CD14-positive monocyte (primary cell): ENCODE measurements around the gene TP53I13. TPM values are rescaled to one million over a fixed set of nuclear protein-coding genes. Genes with fewer than 3 reads are reported as not detected.

Source experiments
- DNase-seq, 3 donors: peaks; one replicate each; pipeline ENCODE4 v3.0.0-alpha.2; 2011 to 2022
- H2AFZ ChIP-seq: 2 replicates; pipeline ENCODE4 v1.6.0; 2012; ENCODE audit warnings: mild to moderate bottlenecking, low read depth, low read length, inconsistent platforms; ENCODE audit not compliant: insufficient read depth, poor library complexity, severe bottlenecking
- H3K27ac ChIP-seq, 2 donors: 1 replicate in 1 of 2; 2 replicates in 1 of 2; pipeline ENCODE4 v1.5.1; 2012 to 2013; ENCODE audit warnings: low read length in 2 of 2, control low read depth in 1 of 2, inconsistent platforms in 1 of 2, low read depth in 1 of 2, mild to moderate bottlenecking in 1 of 2
- H3K27me3 ChIP-seq, 2 donors: one replicate each; pipeline versions ENCODE4 v1.6.0 to v1.6.1; 2011 to 2013; ENCODE audit warnings: low read length in 2 of 2; ENCODE audit not compliant: control insufficient read depth in 2 of 2, insufficient read depth in 2 of 2
- H3K36me3 ChIP-seq, 2 donors: replicated peaks in 1 of 2; 1 replicate in 1 of 2; 2 replicates in 1 of 2; pipeline versions ENCODE4 v1.5.1 to v1.6.1; 2012 to 2013; ENCODE audit warnings: low read length in 2 of 2, control low read depth in 1 of 2, inconsistent platforms in 1 of 2, mild to moderate bottlenecking in 1 of 2; ENCODE audit not compliant: insufficient read depth in 2 of 2, control insufficient read depth in 1 of 2
- H3K4me1 ChIP-seq, 2 donors: 1 replicate in 1 of 2; 2 replicates in 1 of 2; pipeline versions ENCODE4 v1.5.1 to v1.6.1; 2012 to 2013; ENCODE audit warnings: low read length in 2 of 2, control low read depth in 1 of 2, inconsistent platforms in 1 of 2, mild to moderate bottlenecking in 1 of 2, moderate library complexity in 1 of 2; ENCODE audit not compliant: insufficient read depth in 2 of 2, control insufficient read depth in 1 of 2
- H3K4me2 ChIP-seq: replicated peaks from 2 replicates; pipeline ENCODE3; 2012; ENCODE audit warnings: low read length, moderate library complexity, mild to moderate bottlenecking; ENCODE audit not compliant: poor library complexity, severe bottlenecking; ENCODE audit errors: extremely low read depth
- H3K4me3 ChIP-seq, 3 experiments: fragments of 200-600 bp in 1 of 3; sonication (generic) in 1 of 3; replicated peaks in 1 of 3; 1 replicate in 2 of 3; 2 replicates in 1 of 3; pipeline ENCODE4 v1.5.1; 2011 to 2013; ENCODE audit warnings: low read length in 3 of 3, mild to moderate bottlenecking in 3 of 3, control low read depth in 2 of 3, low read depth in 2 of 3, inconsistent platforms in 1 of 3, moderate library complexity in 1 of 3
- H3K79me2 ChIP-seq: 2 replicates; pipeline ENCODE4 v1.6.0; 2012; ENCODE audit warnings: mild to moderate bottlenecking, control low read depth, inconsistent platforms, low read length, moderate library complexity; ENCODE audit not compliant: insufficient read depth
- H3K9ac ChIP-seq: 2 replicates; pipeline ENCODE4 v1.6.0; 2017; ENCODE audit warnings: low read length, mild to moderate bottlenecking; ENCODE audit not compliant: insufficient read depth, poor library complexity, severe bottlenecking
- H3K9me3 ChIP-seq, 2 donors: replicated peaks in 1 of 2; 1 replicate in 1 of 2; 2 replicates in 1 of 2; pipeline versions ENCODE4 v1.5.1 to v1.6.1; 2012 to 2013; ENCODE audit warnings: low read length in 2 of 2, control low read depth in 1 of 2; ENCODE audit not compliant: control insufficient read depth in 1 of 2, insufficient read depth in 1 of 2
- H4K20me1 ChIP-seq: 2 replicates; pipeline ENCODE4 v1.6.0; 2012; ENCODE audit warnings: mild to moderate bottlenecking, low read length, control low read depth, moderate library complexity; ENCODE audit not compliant: insufficient read depth
- H3K27ac Mint-ChIP-seq, 7 donors: one replicate each; pipeline ENCODE4 v1.8.0; 2020; ENCODE audit warnings: mild to moderate bottlenecking in 7 of 7, mixed read lengths in 7 of 7, moderate library complexity in 6 of 7, inconsistent platforms in 2 of 7
- H3K27me3 Mint-ChIP-seq, 3 donors: one replicate each; pipeline ENCODE4 v1.8.0; 2021 to 2022; ENCODE audit warnings: low read depth in 3 of 3, mild to moderate bottlenecking in 3 of 3, mixed read lengths in 3 of 3, moderate library complexity in 3 of 3, inconsistent platforms in 1 of 3
- H3K36me3 Mint-ChIP-seq, 2 donors: one replicate each; pipeline ENCODE4 v1.8.0; 2020; ENCODE audit warnings: mixed read lengths in 2 of 2, inconsistent platforms in 1 of 2, mild to moderate bottlenecking in 1 of 2
- H3K4me1 Mint-ChIP-seq: one replicate; pipeline ENCODE4 v1.8.0; 2020; ENCODE audit warnings: mild to moderate bottlenecking, mixed read lengths
- H3K4me3 Mint-ChIP-seq, 2 donors: one replicate each; pipeline ENCODE4 v1.8.0; 2020; ENCODE audit warnings: mild to moderate bottlenecking in 2 of 2, mixed read lengths in 2 of 2, moderate library complexity in 1 of 2
- H3K9me3 Mint-ChIP-seq, 7 donors: one replicate each; pipeline ENCODE4 v1.8.0; 2020 to 2022; ENCODE audit warnings: mixed read lengths in 7 of 7, mild to moderate bottlenecking in 6 of 7, moderate library complexity in 6 of 7, inconsistent platforms in 2 of 7
- WGBS: methylation state at CpG from one replicate; pipeline ENCODE4 v1.1.5; 2013; ENCODE audit warnings: missing lambda C conversion rate; ENCODE audit not compliant: insufficient coverage; 5-methylcytosine and 5-hydroxymethylcytosine counted together
- intact Hi-C, 2 donors: fragments of 100-400 bp; cut with micrococcal nuclease; formaldehyde crosslinking; loops; one replicate each; pipeline versions ENCODE4 v1.15.0 to v1.15.1; 2023
- polyA minus RNA-seq: library from RNA; depleted of rRNA, polyadenylated mRNA; stranded (reverse); fragments of >200 nt; gene quantifications from 2 replicates; pipeline ENCODE4 v1.2.3, GENCODE V29; 2012
- polyA plus RNA-seq, 3 donors: library from polyadenylated mRNA; depleted of rRNA in 1 of 3; unstranded in 2 of 3; stranded (reverse) in 1 of 3; fragments of 300-500 nt in 2 of 3; fragments of >200 nt in 1 of 3; fragmentation: Illumina TruSeq in 2 of 3; gene quantifications; 1 replicate in 2 of 3; 2 replicates in 1 of 3; pipeline ENCODE4 v1.2.3, GENCODE V29; 2012 to 2021
- total RNA-seq, 12 experiments: library from RNA in 1 of 12; stranded (reverse) in 1 of 12; fragments of 120-200 nt in 1 of 12; gene quantifications; one replicate each; pipeline ENCODE4 v1.2.4 and lab custom pipeline; 2013 to 2026; ENCODE audit warnings: mixed read lengths in 6 of 12, inconsistent platforms in 1 of 12
- TF ChIP-seq, protein P1 (sequence below): fragments of 200-600 bp; IDR thresholded peaks from one replicate; pipeline ENCODE4 v1.8.0; 2022; ENCODE audit warnings: antibody characterized with exemption, mild to moderate bottlenecking

TP53I13 gene, protein sequence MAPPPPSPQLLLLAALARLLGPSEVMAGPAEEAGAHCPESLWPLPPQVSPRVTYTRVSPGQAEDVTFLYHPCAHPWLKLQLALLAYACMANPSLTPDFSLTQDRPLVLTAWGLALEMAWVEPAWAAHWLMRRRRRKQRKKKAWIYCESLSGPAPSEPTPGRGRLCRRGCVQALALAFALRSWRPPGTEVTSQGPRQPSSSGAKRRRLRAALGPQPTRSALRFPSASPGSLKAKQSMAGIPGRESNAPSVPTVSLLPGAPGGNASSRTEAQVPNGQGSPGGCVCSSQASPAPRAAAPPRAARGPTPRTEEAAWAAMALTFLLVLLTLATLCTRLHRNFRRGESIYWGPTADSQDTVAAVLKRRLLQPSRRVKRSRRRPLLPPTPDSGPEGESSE
- 25.0 TPM for total RNA-seq (2013)
- 10 to 100 TPM in 2 of 3 donors, 1 to 10 TPM in 1; 9.4 to 58.6 (median 14.4) TPM for polyA plus RNA-seq
- 20.6 and 23.7 TPM in 2 replicates for polyA minus RNA-seq
- 3.5 to 11.2 (median 8.3) reads per million in 11 experiments for total RNA-seq (lab: John Stamatoyannopoulos, UW)

GRCh38 chr17:29568331-29569244 is at the start of gene TP53I13:
Gene TP53I13, plus strand, starts transcription at chr17:29568701. Its CDS starts 58 bp downstream, at chr17:29568759.
- Histone ChIP-seq H3K9me3 (no peaks in the 10 kb centered on the region), H3K27ac (peak within 1 kb of the TSS; percentile 64 to 70), H3K4me3 (peak within 1 kb of the TSS; percentile 76 to 97 (median 87)), H3K27me3 (no peaks in the 10 kb centered on the region), H2AFZ (peak within 1 kb of the TSS; percentile 97), H3K4me1 (peaks cover 32 to 45% of the 10 kb centered on the region in 2 donors), H3K4me2 (peak within 1 kb of the TSS; percentile 100), H4K20me1 (peaks cover 25% of the 10 kb centered on the region), H3K36me3 (peaks cover under 1 to 6% of the 10 kb centered on the region in 2 donors), H3K9ac (peak within 1 kb of the TSS; percentile 69), H3K79me2 (peaks cover 36% of the 10 kb centered on the region)
- Mint-ChIP-seq H3K4me3 (peak within 1 kb of the TSS; percentile 95 to 97), H3K27ac (peak within 1 kb of the TSS; percentile 75 to 95 (median 91)), H3K9me3 (no peaks in the 10 kb centered on the region), H3K36me3 (peaks cover 17 to 20% of the 10 kb centered on the region in 2 donors), H3K27me3 (peaks cover 0 to 7% (median 2%) of the 10 kb centered on the region in 3 donors), H3K4me1 (peaks cover 40% of the 10 kb centered on the region)
- intact Hi-C loops, result loop anchor here (10.0 kb wide), 2 partner anchors 46 to 204 kb away; no protein-coding TSS in a partner anchor
- TF ChIP-seq, protein P1, sequence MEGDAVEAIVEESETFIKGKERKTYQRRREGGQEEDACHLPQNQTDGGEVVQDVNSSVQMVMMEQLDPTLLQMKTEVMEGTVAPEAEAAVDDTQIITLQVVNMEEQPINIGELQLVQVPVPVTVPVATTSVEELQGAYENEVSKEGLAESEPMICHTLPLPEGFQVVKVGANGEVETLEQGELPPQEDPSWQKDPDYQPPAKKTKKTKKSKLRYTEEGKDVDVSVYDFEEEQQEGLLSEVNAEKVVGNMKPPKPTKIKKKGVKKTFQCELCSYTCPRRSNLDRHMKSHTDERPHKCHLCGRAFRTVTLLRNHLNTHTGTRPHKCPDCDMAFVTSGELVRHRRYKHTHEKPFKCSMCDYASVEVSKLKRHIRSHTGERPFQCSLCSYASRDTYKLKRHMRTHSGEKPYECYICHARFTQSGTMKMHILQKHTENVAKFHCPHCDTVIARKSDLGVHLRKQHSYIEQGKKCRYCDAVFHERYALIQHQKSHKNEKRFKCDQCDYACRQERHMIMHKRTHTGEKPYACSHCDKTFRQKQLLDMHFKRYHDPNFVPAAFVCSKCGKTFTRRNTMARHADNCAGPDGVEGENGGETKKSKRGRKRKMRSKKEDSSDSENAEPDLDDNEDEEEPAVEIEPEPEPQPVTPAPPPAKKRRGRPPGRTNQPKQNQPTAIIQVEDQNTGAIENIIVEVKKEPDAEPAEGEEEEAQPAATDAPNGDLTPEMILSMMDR, result no peak
- peak; percentile 45 to 51 (median 47) for DNase-seq
- under 1% methylated on average over 82 of the region's 85 CpGs for WGBS

- DNase-seq, result no peak
- H3K27ac ChIP-seq, result no peak overlapping the region
- no peaks in the 10 kb centered on the region for H3K79me2 ChIP-seq
- no peak overlapping the region for H3K4me3 Mint-ChIP-seq
- H3K27me3 Mint-ChIP-seq, result no peaks in the 10 kb centered on the region
- H2AFZ ChIP-seq, result no peak overlapping the region
- TF ChIP-seq, protein P1, result no peak
- H3K9me3 ChIP-seq, result no peaks in the 10 kb centered on the region
- H3K9me3 Mint-ChIP-seq, result peaks cover 0 to 2% (median 0%) of the 10 kb centered on the region in 7 donors
- H3K27ac Mint-ChIP-seq, result no peak overlapping the region
- intact Hi-C loops, result no loop called here
- H3K4me1 Mint-ChIP-seq, result no peaks in the 10 kb centered on the region
- no peaks in the 10 kb centered on the region for H3K4me1 ChIP-seq
- H3K9ac ChIP-seq, result no peak overlapping the region
- peaks cover 57 to 92% of the 10 kb centered on the region in 2 donors for H3K36me3 Mint-ChIP-seq
- H3K36me3 ChIP-seq, result peaks cover 66 to 100% of the 10 kb centered on the region in 2 donors
- no CpG with 5 or more reads among the region's 3 CpGs for WGBS
- H4K20me1 ChIP-seq, result peaks cover 46% of the 10 kb centered on the region
- H3K4me2 ChIP-seq, result no peak overlapping the region
- H3K4me3 ChIP-seq, result no peak overlapping the region
- no peaks in the 10 kb centered on the region for H3K27me3 ChIP-seq
These were observed 43.8 kb upstream of the TP53I13 start for GRCh38 chr17:29524692-29525091.
